HepG2 (cell line): ENCODE results near the gene ARID5B. TPM values are rescaled to one million over a fixed set of nuclear protein-coding genes. Genes with fewer than 3 reads are reported as not detected.

Source experiments
- ATAC-seq: fragments of 200-7000 bp; cut with Tn5 transposase; 3 replicates; pipeline ENCODE4 v1.9.1; 2020; ENCODE audit warnings: mild to moderate bottlenecking, moderate library complexity
- BruUV-seq: library from RNA; stranded (reverse); fragments of 400-500 nt; replicated peaks from 2 replicates; lab custom pipeline; 2021; lab: Mats Ljungman, UMichigan
- CTCF ChIA-PET: fragments of 300-600 bp; formaldehyde crosslinking; extraction: SDS; loops from one replicate; lab custom pipeline; 2021; ENCODE audit warnings: low total read pairs, inconsistent platforms, low intra/inter-chr PET ratio; lab: Yijun Ruan, JAX
- POLR2A ChIA-PET: fragments of 350-600 bp; sonication (Branson Sonifier 250); formaldehyde crosslinking; loops from one replicate; lab custom pipeline; 2020; ENCODE audit warnings: antibody characterized with exemption, inconsistent platforms; lab: Yijun Ruan, JAX
- DNase-seq: peaks from one replicate; pipeline ENCODE4 v3.0.0-alpha.2; 2015; ENCODE audit warnings: low spot score
- FAIRE-seq: peaks from 3 replicates; lab custom pipeline; 2011; peaks lifted over from hg19 to GRCh38; lab: Jason Lieb, UNC
- H2AFZ ChIP-seq: one replicate; pipeline ENCODE4 v1.6.1; 2011; ENCODE audit warnings: low read length, inconsistent platforms
- H3K27ac ChIP-seq: fragments of 300-600 bp; 3 replicates; pipeline ENCODE4 v1.8.0; 2011; ENCODE audit warnings: mixed run types, mild to moderate bottlenecking, mixed read lengths, low read length, inconsistent platforms; ENCODE audit not compliant: insufficient read depth; ENCODE audit errors: extremely low read length
- H3K27me3 ChIP-seq, 2 experiments: fragments of 200-600 bp in 1 of 2; 2 replicates in 1 of 2; 3 replicates in 1 of 2; pipeline versions ENCODE4 v1.6.0 to v1.8.0; 2011; ENCODE audit warnings: low read length in 2 of 2, mild to moderate bottlenecking in 2 of 2, moderate library complexity in 2 of 2, inconsistent platforms in 1 of 2; ENCODE audit not compliant: insufficient read depth in 2 of 2, control insufficient read depth in 1 of 2
- H3K36me3 ChIP-seq, 2 experiments: fragments of 200-600 bp in 1 of 2; replicated peaks in 1 of 2; 2 replicates in 1 of 2; 3 replicates in 1 of 2; pipeline versions ENCODE4 v1.5.1 to v1.8.0; 2011; ENCODE audit warnings: low read length in 2 of 2, inconsistent platforms in 1 of 2; ENCODE audit not compliant: insufficient read depth in 2 of 2, control insufficient read depth in 1 of 2
- H3K4me1 ChIP-seq: 2 replicates; pipeline ENCODE4 v1.5.1; 2012; ENCODE audit warnings: low read length, inconsistent platforms; ENCODE audit not compliant: insufficient read depth
- H3K4me2 ChIP-seq: 2 replicates; pipeline ENCODE4 v1.6.0; 2011; ENCODE audit warnings: low read depth, low read length, inconsistent platforms
- H3K4me3 ChIP-seq, 3 experiments: fragments of 200-600 bp in 1 of 3; sonication (generic), shearing (Covaris generic) in 1 of 3; replicated peaks in 1 of 3; 2 replicates each; pipeline ENCODE4 v1.5.1; 2011 to 2016; ENCODE audit warnings: low read length in 3 of 3, inconsistent platforms in 2 of 3, low read depth in 2 of 3, mild to moderate bottlenecking in 2 of 3, control low read depth in 1 of 3, mixed read lengths in 1 of 3; ENCODE audit not compliant: insufficient read depth in 1 of 3
- H3K79me2 ChIP-seq: one replicate; pipeline ENCODE4 v1.6.1; 2011; ENCODE audit warnings: low read length, inconsistent platforms; ENCODE audit not compliant: insufficient read depth
- H3K9ac ChIP-seq: 2 replicates; pipeline ENCODE4 v1.6.0; 2011; ENCODE audit warnings: mild to moderate bottlenecking, low read depth, low read length, inconsistent platforms; ENCODE audit not compliant: insufficient read depth
- H3K9me3 ChIP-seq: 2 replicates; pipeline ENCODE4 v1.5.1; 2012; ENCODE audit warnings: mild to moderate bottlenecking, low read length
- H4K20me1 ChIP-seq: 2 replicates; pipeline ENCODE4 v1.6.0; 2011; ENCODE audit warnings: inconsistent platforms, mild to moderate bottlenecking, low read length, moderate library complexity; ENCODE audit not compliant: insufficient read depth
- CHCHD3 ChIP-seq: sonication (generic); formaldehyde crosslinking; IDR thresholded peaks from 2 replicates; pipeline ENCODE4 v1.8.0; 2022; ENCODE audit warnings: mild to moderate bottlenecking, missing genetic modification reagents, moderate library complexity
- DR1 ChIP-seq: sonication (generic); formaldehyde crosslinking; IDR thresholded peaks from 2 replicates; pipeline ENCODE4 v1.8.0; 2021; ENCODE audit warnings: mild to moderate bottlenecking, missing genetic modification reagents, inconsistent platforms
- ELK4 ChIP-seq: sonication (generic); formaldehyde crosslinking; IDR thresholded peaks from 2 replicates; pipeline ENCODE4 v1.9.0; 2021; ENCODE audit warnings: missing genetic modification reagents, borderline replicate concordance
- IKZF5 ChIP-seq: IDR thresholded peaks from 2 replicates; pipeline ENCODE4 v1.6.1; 2018; ENCODE audit warnings: missing genetic modification reagents, mild to moderate bottlenecking, missing compliant biosample characterization
- NFAT5 ChIP-seq: sonication (generic); formaldehyde crosslinking; IDR thresholded peaks from 2 replicates; pipeline ENCODE4 v1.4.0; 2020; ENCODE audit warnings: missing genetic modification reagents
- SNRNP70 ChIP-seq: fragments of 200-400 bp; formaldehyde crosslinking; IDR thresholded peaks from 2 replicates; pipeline ENCODE4 v1.6.1; 2017; ENCODE audit warnings: mild to moderate bottlenecking, low read depth, low read length, moderate library complexity
- SOX6 ChIP-seq, 2 experiments: fragments of 450-650 bp in 1 of 2; sonication (generic) in 1 of 2; formaldehyde crosslinking in 1 of 2; IDR thresholded peaks; 2 replicates each; pipeline versions ENCODE4 v1.4.0 to v1.6.1; 2017 to 2020; ENCODE audit warnings: antibody characterized with exemption in 1 of 2, mild to moderate bottlenecking in 1 of 2, missing genetic modification reagents in 1 of 2
- ZBTB7A ChIP-seq: sonication (generic); formaldehyde crosslinking; IDR thresholded peaks from 2 replicates; pipeline ENCODE4 v1.8.0; 2022; ENCODE audit warnings: mild to moderate bottlenecking, missing genetic modification reagents
- ZNF530 ChIP-seq: sonication (generic); formaldehyde crosslinking; IDR thresholded peaks from 2 replicates; pipeline ENCODE4 v1.5.0; 2020; ENCODE audit warnings: low read depth, mild to moderate bottlenecking, missing genetic modification reagents
- ZNF552 ChIP-seq: sonication (generic); formaldehyde crosslinking; IDR thresholded peaks from 2 replicates; pipeline ENCODE4 v1.9.0; 2022; ENCODE audit warnings: missing genetic modification reagents, mild to moderate bottlenecking, borderline replicate concordance
- ZNF607 ChIP-seq: sonication (generic); formaldehyde crosslinking; IDR thresholded peaks from 2 replicates; pipeline ENCODE4 v1.5.1; 2020; ENCODE audit warnings: missing genetic modification reagents, mild to moderate bottlenecking, borderline replicate concordance
- ZNF615 ChIP-seq: sonication (generic); formaldehyde crosslinking; IDR thresholded peaks from 2 replicates; pipeline ENCODE4 v1.5.0; 2020; ENCODE audit warnings: mild to moderate bottlenecking, missing genetic modification reagents, borderline replicate concordance
- ZNF704 ChIP-seq: sonication (generic); formaldehyde crosslinking; IDR thresholded peaks from 2 replicates; pipeline ENCODE4 v1.8.1; 2023; ENCODE audit warnings: mild to moderate bottlenecking, inconsistent platforms, moderate library complexity, missing genetic modification reagents, borderline replicate concordance
- WGBS: methylation state at CpG from one replicate; pipeline ENCODE4 v1.1.6; 2017; ENCODE audit warnings: low lambda C conversion rate; 5-methylcytosine and 5-hydroxymethylcytosine counted together
- in situ Hi-C: cut with HindIII; loops from 2 replicates; pipeline ENCODE4 v1.10.0; 2017; ENCODE audit warnings: low pct_unique_long_range_greater_than_20kb; ENCODE audit not compliant: extremely low pct_ligation_motif_present
- intact Hi-C: fragments of 100-400 bp; cut with micrococcal nuclease; formaldehyde crosslinking; loops from one replicate; pipeline ENCODE4 v1.10.0; 2022; ENCODE audit not compliant: unreplicated experiment
- polyA plus RNA-seq, 8 experiments: library from polyadenylated mRNA; depleted of rRNA in 3 of 8; stranded (reverse) in 7 of 8; unstranded in 1 of 8; fragments of >200 nt; fragmentation: Illumina TruSeq in 4 of 8; extraction: Trizol in 4 of 8; gene quantifications; 2 replicates each; pipeline versions ENCODE4 v1.2.1 to v1.2.3, GENCODE V29; 2011 to 2016; ENCODE audit warnings: low read depth in 4 of 8, missing spikeins in 1 of 8, mixed read lengths in 1 of 8; ENCODE audit not compliant: insufficient read depth in 1 of 8
- total RNA-seq, 5 experiments: library from RNA; depleted of rRNA; stranded (reverse); fragments of >200 nt; fragmentation: Illumina TruSeq; extraction: Trizol; gene quantifications; 2 replicates each; pipeline ENCODE4 v1.2.3, GENCODE V29; 2016; ENCODE audit warnings: low read depth in 1 of 5

ARID5B gene
- total and polyA plus RNA-seq, 2 of the 13 experiments (the other 11 are each of a cell fraction or from before 2014, with no cell fraction given): 6.2 to 21.1 TPM

- intact Hi-C loops: loop anchor here (2.0 kb wide), 1 partner anchor 349 kb away; no protein-coding TSS in a partner anchor
- H2AFZ ChIP-seq: no peak overlapping the region
- no peak for FAIRE-seq
- ChIA-PET CTCF (no interaction called here), POLR2A (interaction anchor here (0.8 kb wide), 1 partner anchor 153 kb away, joined by 6 read pairs; no protein-coding TSS in a partner anchor)
- in situ Hi-C loops: no loop called here
- BruUV-seq: no TSS peak
- WGBS: 68% methylated on average over 6 of the region's 6 CpGs
- H3K27me3 ChIP-seq: no peaks in the 10 kb centered on the region; a peak in 1 of 5 replicates
- H3K4me1 ChIP-seq: peaks cover 52% of the 10 kb centered on the region
- TF ChIP-seq ZNF704 (no peak), NFAT5 (CRISPR knock-in tag) (no peak), DR1 (CRISPR knock-in tag) (no peak), ZNF607 (CRISPR knock-in tag) (no peak), CHCHD3 (CRISPR knock-in tag) (no peak), SOX6 (IDR thresholded peaks at IDR 0.05) (no peak), SOX6 (CRISPR knock-in tag; IDR thresholded peaks at IDR 0.05) (no peak), IKZF5 (CRISPR knock-in tag) (no peak), ZBTB7A (CRISPR knock-in tag) (no peak), SNRNP70 (no peak), ZNF552 (CRISPR knock-in tag) (no peak), ZNF615 (CRISPR knock-in tag) (no peak), ELK4 (CRISPR knock-in tag) (no peak), ZNF530 (CRISPR knock-in tag) (no peak)
- no peak overlapping the region for H3K9ac ChIP-seq
- no peak overlapping the region for H3K4me2 ChIP-seq
- no peaks in the 10 kb centered on the region for H3K36me3 ChIP-seq
- no peak overlapping the region for H3K4me3 ChIP-seq
- no peak overlapping the region for H3K27ac ChIP-seq
- no peaks in the 10 kb centered on the region for H3K79me2 ChIP-seq
- H4K20me1 ChIP-seq: no peaks in the 10 kb centered on the region
- ATAC-seq: no peak
- DNase-seq: no peak
- H3K9me3 ChIP-seq: no peaks in the 10 kb centered on the region
Observed at GRCh38 chr10:61895898-61896600, 5.5 kb upstream of the ARID5B start.
